Fibroblast of mammary gland (primary cell): ENCODE measurements around the gene RELCH.
A peak's percentile ranks its signal among the peaks of the same experiment; 100 is the strongest.

Experiments
- DNase-seq: peaks from one replicate; pipeline ENCODE4 v3.0.0-alpha.2; 2010; ENCODE audit warnings: low read depth
- H3K4me3 ChIP-seq: 2 replicates; pipeline ENCODE4 v1.5.1; 2011; ENCODE audit warnings: low read depth, mild to moderate bottlenecking, low read length, moderate library complexity; ENCODE audit not compliant: control insufficient read depth
- TF ChIP-seq, protein P1 (sequence below): conservative IDR thresholded peaks from 2 replicates; pipeline ENCODE4 v1.5.1; 2011; ENCODE audit warnings: low read depth, low read length, inconsistent platforms; ENCODE audit not compliant: control insufficient read depth, insufficient read depth

Gene RELCH

DNA sequence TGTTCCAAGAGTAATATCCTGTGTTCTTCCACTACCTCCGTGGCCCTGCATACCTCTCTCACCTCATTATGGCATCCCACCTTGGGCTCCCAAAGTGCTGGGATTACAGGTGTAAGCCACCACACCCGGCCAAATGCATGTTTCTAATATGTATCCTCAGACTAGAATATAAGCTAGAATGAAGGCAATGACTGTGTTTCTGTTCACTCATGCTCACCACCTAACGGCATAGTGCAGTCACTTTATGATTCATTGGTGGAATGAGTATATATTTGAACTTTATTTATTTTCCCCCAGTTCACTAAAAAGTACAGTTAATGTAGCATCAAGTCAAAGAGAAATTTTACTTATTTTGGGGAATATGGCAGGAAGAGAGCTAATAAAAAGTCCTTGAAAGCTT lies 11.5 kb upstream of the RELCH start:
- DNase-seq, result no peak
- TF ChIP-seq, protein P1, sequence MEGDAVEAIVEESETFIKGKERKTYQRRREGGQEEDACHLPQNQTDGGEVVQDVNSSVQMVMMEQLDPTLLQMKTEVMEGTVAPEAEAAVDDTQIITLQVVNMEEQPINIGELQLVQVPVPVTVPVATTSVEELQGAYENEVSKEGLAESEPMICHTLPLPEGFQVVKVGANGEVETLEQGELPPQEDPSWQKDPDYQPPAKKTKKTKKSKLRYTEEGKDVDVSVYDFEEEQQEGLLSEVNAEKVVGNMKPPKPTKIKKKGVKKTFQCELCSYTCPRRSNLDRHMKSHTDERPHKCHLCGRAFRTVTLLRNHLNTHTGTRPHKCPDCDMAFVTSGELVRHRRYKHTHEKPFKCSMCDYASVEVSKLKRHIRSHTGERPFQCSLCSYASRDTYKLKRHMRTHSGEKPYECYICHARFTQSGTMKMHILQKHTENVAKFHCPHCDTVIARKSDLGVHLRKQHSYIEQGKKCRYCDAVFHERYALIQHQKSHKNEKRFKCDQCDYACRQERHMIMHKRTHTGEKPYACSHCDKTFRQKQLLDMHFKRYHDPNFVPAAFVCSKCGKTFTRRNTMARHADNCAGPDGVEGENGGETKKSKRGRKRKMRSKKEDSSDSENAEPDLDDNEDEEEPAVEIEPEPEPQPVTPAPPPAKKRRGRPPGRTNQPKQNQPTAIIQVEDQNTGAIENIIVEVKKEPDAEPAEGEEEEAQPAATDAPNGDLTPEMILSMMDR, result no peak

DNA sequence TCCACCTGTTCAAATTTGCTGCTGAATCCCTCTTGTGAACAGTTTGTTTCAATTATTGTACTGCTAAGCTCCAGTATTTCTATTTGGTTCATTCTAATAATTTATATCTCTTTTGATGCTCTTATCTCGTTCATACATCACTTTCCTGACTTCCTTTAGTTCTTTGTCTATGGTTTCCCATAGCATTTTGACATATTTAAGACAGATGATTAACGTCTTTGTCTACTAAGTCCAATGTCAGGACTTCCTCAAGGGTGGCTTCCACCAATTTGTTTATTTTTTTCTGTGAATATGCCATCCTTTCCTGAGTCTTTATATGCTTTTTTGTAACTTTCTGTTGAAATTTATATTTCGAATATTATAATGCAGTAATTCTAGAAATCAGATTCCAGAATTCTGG lies 9.8 kb upstream of the RELCH start:
- TF ChIP-seq, protein P1, result no peak
- H3K4me3 ChIP-seq, result no peak overlapping the region
- DNase-seq, result no peak

More for the DNA sequence above, 11.5 kb upstream of the RELCH start:
- no peak overlapping the region for H3K4me3 ChIP-seq

DNA sequence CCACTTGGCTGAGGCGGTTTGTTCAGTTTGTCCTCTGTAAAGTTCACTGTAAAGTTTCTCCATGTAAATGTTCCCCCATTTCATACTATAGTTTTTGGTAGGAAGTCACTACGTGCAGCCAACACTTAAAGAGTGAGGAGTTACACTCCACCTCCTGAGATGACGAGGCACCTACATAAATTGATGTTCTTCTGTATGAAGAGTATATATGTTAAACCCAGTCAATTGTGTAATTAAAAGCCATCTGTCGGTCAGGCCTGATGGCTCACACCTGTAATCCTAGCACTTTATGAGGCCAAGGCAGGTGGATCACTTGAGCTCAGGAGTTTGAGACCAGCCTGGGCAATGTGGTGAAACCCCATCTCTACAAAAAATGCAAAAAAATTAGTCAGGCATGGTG lies 7.8 kb upstream of the RELCH start:
- no peak overlapping the region for H3K4me3 ChIP-seq
- no peak for DNase-seq
- TF ChIP-seq, protein P1, result no peak

DNA sequence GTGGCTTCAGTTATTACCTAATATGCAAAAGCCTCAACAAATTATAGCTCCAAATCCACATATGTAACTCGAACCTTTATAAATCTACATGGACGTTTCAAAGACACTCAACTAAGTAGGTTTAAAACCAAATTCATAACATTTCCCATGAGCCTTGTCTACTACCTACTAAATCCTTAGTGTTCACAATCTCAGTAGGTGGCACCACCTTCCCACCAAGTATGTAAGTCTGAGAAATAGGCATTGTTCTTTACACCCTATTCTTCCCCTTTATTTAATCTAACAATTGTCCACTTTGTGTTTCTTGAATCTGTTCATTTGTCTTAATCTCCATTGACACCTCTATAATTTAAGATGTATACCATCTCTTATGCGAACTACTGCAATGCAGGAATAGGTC lies 4.8 kb upstream of the RELCH start:
- no peak for DNase-seq
- TF ChIP-seq, protein P1, result no peak
- H3K4me3 ChIP-seq, result no peak overlapping the region

DNA sequence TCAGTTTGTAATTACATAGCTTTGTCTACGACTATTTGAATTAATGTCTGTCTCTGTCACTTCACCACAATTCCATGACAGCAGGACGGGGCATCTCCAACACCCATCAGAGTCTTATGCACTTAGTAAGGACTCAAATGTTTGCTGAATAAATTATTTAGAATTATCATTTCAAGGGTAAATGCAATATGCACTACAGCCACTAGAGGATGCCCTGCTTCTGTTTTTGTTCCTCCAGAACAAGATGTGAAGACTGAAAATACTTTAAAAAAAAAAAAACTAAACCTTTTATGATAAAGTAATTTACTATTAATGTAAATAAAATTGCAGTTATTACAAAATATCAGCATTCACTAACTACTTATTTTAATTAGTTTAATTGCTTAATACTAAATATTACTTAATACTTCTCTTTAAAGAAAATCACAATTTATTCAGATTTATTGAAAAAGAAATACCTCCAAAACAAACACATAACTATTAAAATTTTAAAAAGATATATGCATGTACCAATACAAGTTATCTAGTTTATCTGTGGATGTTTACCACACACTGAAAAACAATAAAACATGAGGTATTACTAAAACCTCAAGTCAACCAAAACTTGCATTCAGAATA lies 3.4 kb upstream of the RELCH start:
- TF ChIP-seq, protein P1, result peak; percentile 99
- H3K4me3 ChIP-seq, result no peak overlapping the region
- DNase-seq, result peak; percentile 76

DNA sequence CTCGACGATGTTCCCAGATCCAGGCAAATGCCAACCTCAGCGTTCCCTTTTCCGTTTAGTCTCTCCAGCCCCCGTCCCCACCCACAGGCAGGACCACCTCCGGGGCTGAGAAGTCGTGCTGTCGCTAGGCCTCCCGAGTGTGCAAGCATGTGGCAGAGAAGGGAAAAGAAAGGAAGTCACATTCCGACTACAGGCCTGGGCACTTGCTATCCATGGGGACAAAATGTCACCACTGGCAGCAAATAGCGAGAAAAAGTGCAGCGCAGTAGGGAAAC lies 619 bp upstream of the RELCH start:
- H3K4me3 ChIP-seq, result peak overlapping the region; percentile 96
- peak; percentile 27 for DNase-seq
- TF ChIP-seq, protein P1, result no peak
